ENCODE measurements around the gene RPS10.
A peak's percentile ranks its signal among the peaks of the same experiment; 100 is the strongest.
"Not testable (repeated sequence)": the region's sequence is repeated elsewhere in the genome, so short reads cannot be mapped to it uniquely, and the experiment has no call there.

Gene RPS10

GRCh38 chr6:34377984-34378383 lies 47.9 kb downstream of the RPS10 start:
- Histone ChIP-seq H3K27ac (no peak overlapping the region), H3K9me3 (ENCODE audit: low read depth, low read length) (no peaks in the 10 kb centered on the region)
- DNase-seq (ENCODE audit: low read depth, low spot score), result no peak

GRCh38 chr6:34377571-34377970 lies 48.3 kb downstream of the RPS10 start:
- H3K27ac ChIP-seq; H3K9me3 ChIP-seq (ENCODE audit: low read depth, low read length); H3K9ac ChIP-seq (ENCODE audit: insufficient read length); H3K4me3 ChIP-seq; H3K36me3 ChIP-seq (ENCODE audit: insufficient read depth, low read length); DNase-seq (ENCODE audit: low read depth, low spot score): not testable (repeated sequence)

More at GRCh38 chr6:34377984-34378383, 47.9 kb downstream of the RPS10 start:
- TF ChIP-seq FOXP2 (optimal IDR thresholded peaks at IDR 0.05; ENCODE audit: control extremely low read depth, extremely low read length, insufficient read depth), result no peak
- no peak for TF ChIP-seq EZH2 (IDR thresholded peaks at IDR 0.05)
- TF ChIP-seq POLR2AphosphoS5 (IDR thresholded peaks at IDR 0.05; ENCODE audit: borderline replicate concordance, low read depth, low read length), result no peak
- Histone ChIP-seq H3K9ac (ENCODE audit: insufficient read length) (no peak overlapping the region), H3K4me3 (no peak overlapping the region), H3K36me3 (ENCODE audit: insufficient read depth, low read length) (no peaks in the 10 kb centered on the region; the same call in 1 of the 2 replicates)

- H3K4me3 ChIP-seq, result no peak overlapping the region
- no peaks in the 10 kb centered on the region for H3K9me3 ChIP-seq (ENCODE audit: low read depth, low read length)
- H3K36me3 ChIP-seq (ENCODE audit: insufficient read depth, low read length), result no peaks in the 10 kb centered on the region; the same call in 1 of the 2 replicates
- TF ChIP-seq POLR2AphosphoS5 (IDR thresholded peaks at IDR 0.05; ENCODE audit: borderline replicate concordance, low read depth, low read length) (no peak), FOXP2 (optimal IDR thresholded peaks at IDR 0.05; ENCODE audit: control extremely low read depth, extremely low read length, insufficient read depth) (no peak), EZH2 (IDR thresholded peaks at IDR 0.05) (no peak)
- no peak overlapping the region for H3K27ac ChIP-seq
- no peak for DNase-seq (ENCODE audit: low read depth, low spot score)
- H3K9ac ChIP-seq (ENCODE audit: insufficient read length), result no peak overlapping the region
These were observed 50.0 kb downstream of the RPS10 start for GRCh38 chr6:34375833-34376232.

- TF ChIP-seq POLR2AphosphoS5 (IDR thresholded peaks at IDR 0.05; ENCODE audit: borderline replicate concordance, low read depth, low read length) (no peak), EZH2 (IDR thresholded peaks at IDR 0.05) (no peak), FOXP2 (optimal IDR thresholded peaks at IDR 0.05; ENCODE audit: control extremely low read depth, extremely low read length, insufficient read depth) (no peak)
- DNase-seq (ENCODE audit: low read depth, low spot score), result no peak
- H3K9me3 ChIP-seq (ENCODE audit: low read depth, low read length), result no peaks in the 10 kb centered on the region
- H3K27ac ChIP-seq, result peak overlapping the region; percentile 7; the same call in 1 of the 2 replicates
- peaks cover 4% of the 10 kb centered on the region; the same call in 1 of the 2 replicates for H3K36me3 ChIP-seq (ENCODE audit: insufficient read depth, low read length)
- H3K9ac ChIP-seq (ENCODE audit: insufficient read length), result no peak overlapping the region
- H3K4me3 ChIP-seq, result no peak overlapping the region
These were observed 51.4 kb downstream of the RPS10 start for GRCh38 chr6:34374508-34374907.

- no peaks in the 10 kb centered on the region for H3K9me3 ChIP-seq (ENCODE audit: low read depth, low read length)
- peak overlapping the region; percentile 7; the same call in 1 of the 2 replicates for H3K27ac ChIP-seq
- H3K4me3 ChIP-seq, result no peak overlapping the region
- peaks cover 4% of the 10 kb centered on the region; the same call in 1 of the 2 replicates for H3K36me3 ChIP-seq (ENCODE audit: insufficient read depth, low read length)
- H3K9ac ChIP-seq (ENCODE audit: insufficient read length), result no peak overlapping the region
- TF ChIP-seq POLR2AphosphoS5 (IDR thresholded peaks at IDR 0.05; ENCODE audit: borderline replicate concordance, low read depth, low read length), result no peak
- TF ChIP-seq FOXP2 (optimal IDR thresholded peaks at IDR 0.05; ENCODE audit: control extremely low read depth, extremely low read length, insufficient read depth), result no peak
- TF ChIP-seq EZH2 (IDR thresholded peaks at IDR 0.05), result no peak
- DNase-seq (ENCODE audit: low read depth, low spot score), result no peak
These were observed 51.8 kb downstream of the RPS10 start for GRCh38 chr6:34374069-34374468.

GRCh38 chr6:34373511-34373910 lies 52.4 kb downstream of the RPS10 start:
- Histone ChIP-seq H3K4me3 (no peak overlapping the region), H3K9me3 (ENCODE audit: low read depth, low read length) (no peaks in the 10 kb centered on the region), H3K9ac (ENCODE audit: insufficient read length) (no peak overlapping the region), H3K36me3 (ENCODE audit: insufficient read depth, low read length) (peaks cover 4% of the 10 kb centered on the region; the same call in 1 of the 2 replicates), H3K27ac (no peak overlapping the region)
- no peak for DNase-seq (ENCODE audit: low read depth, low spot score)
- TF ChIP-seq FOXP2 (optimal IDR thresholded peaks at IDR 0.05; ENCODE audit: control extremely low read depth, extremely low read length, insufficient read depth) (no peak), EZH2 (IDR thresholded peaks at IDR 0.05) (no peak), POLR2AphosphoS5 (IDR thresholded peaks at IDR 0.05; ENCODE audit: borderline replicate concordance, low read depth, low read length) (no peak)

GRCh38 chr6:34371865-34372264 lies 54.0 kb downstream of the RPS10 start:
- H3K36me3 ChIP-seq (ENCODE audit: insufficient read depth, low read length); H3K9ac ChIP-seq (ENCODE audit: insufficient read length); DNase-seq (ENCODE audit: low read depth, low spot score); H3K27ac ChIP-seq; H3K4me3 ChIP-seq; H3K9me3 ChIP-seq (ENCODE audit: low read depth, low read length): not testable (repeated sequence)

- Histone ChIP-seq H3K27ac (no peak overlapping the region), H3K9ac (ENCODE audit: insufficient read length) (no peak overlapping the region), H3K9me3 (ENCODE audit: low read depth, low read length) (no peaks in the 10 kb centered on the region), H3K36me3 (ENCODE audit: insufficient read depth, low read length) (peaks cover 4% of the 10 kb centered on the region; the same call in 1 of the 2 replicates), H3K4me3 (no peak overlapping the region)
- TF ChIP-seq FOXP2 (optimal IDR thresholded peaks at IDR 0.05; ENCODE audit: control extremely low read depth, extremely low read length, insufficient read depth), result no peak
- no peak for TF ChIP-seq EZH2 (IDR thresholded peaks at IDR 0.05)
- no peak for TF ChIP-seq POLR2AphosphoS5 (IDR thresholded peaks at IDR 0.05; ENCODE audit: borderline replicate concordance, low read depth, low read length)
- no peak for DNase-seq (ENCODE audit: low read depth, low spot score)
These were observed 55.5 kb downstream of the RPS10 start for GRCh38 chr6:34370361-34370760.

GRCh38 chr6:34369385-34369784 lies 56.5 kb downstream of the RPS10 start:
- Histone ChIP-seq H3K9ac (ENCODE audit: insufficient read length) (no peak overlapping the region), H3K4me3 (no peak overlapping the region), H3K27ac (no peak overlapping the region), H3K9me3 (ENCODE audit: low read depth, low read length) (no peaks in the 10 kb centered on the region), H3K36me3 (ENCODE audit: insufficient read depth, low read length) (peaks cover 4% of the 10 kb centered on the region; the same call in 1 of the 2 replicates)
- no peak for TF ChIP-seq POLR2AphosphoS5 (IDR thresholded peaks at IDR 0.05; ENCODE audit: borderline replicate concordance, low read depth, low read length)
- no peak for TF ChIP-seq FOXP2 (optimal IDR thresholded peaks at IDR 0.05; ENCODE audit: control extremely low read depth, extremely low read length, insufficient read depth)
- no peak for TF ChIP-seq EZH2 (IDR thresholded peaks at IDR 0.05)
- DNase-seq (ENCODE audit: low read depth, low spot score), result no peak
